Regular cardiac myocyte (primary cell): ENCODE measurements around the gene ZNF583. TPM values are rescaled to one million over a fixed set of nuclear protein-coding genes. Genes with fewer than 3 reads are reported as not detected.

Experiments used
- total RNA-seq: library from RNA; depleted of rRNA; stranded (reverse); fragments of >200 nt; gene quantifications from 2 replicates; pipeline ENCODE4 v1.2.3, GENCODE V29; 2014

The ZNF583 gene
- total RNA-seq, result 5.4 and 5.6 TPM in 2 replicates

GRCh38 chr19:56403764-56404704, at the start of gene ZNF583:
Gene ZNF583, plus strand, starts transcription at chr19:56404332. Its CDS starts 2,783 bp downstream, at chr19:56407115.

DNA sequence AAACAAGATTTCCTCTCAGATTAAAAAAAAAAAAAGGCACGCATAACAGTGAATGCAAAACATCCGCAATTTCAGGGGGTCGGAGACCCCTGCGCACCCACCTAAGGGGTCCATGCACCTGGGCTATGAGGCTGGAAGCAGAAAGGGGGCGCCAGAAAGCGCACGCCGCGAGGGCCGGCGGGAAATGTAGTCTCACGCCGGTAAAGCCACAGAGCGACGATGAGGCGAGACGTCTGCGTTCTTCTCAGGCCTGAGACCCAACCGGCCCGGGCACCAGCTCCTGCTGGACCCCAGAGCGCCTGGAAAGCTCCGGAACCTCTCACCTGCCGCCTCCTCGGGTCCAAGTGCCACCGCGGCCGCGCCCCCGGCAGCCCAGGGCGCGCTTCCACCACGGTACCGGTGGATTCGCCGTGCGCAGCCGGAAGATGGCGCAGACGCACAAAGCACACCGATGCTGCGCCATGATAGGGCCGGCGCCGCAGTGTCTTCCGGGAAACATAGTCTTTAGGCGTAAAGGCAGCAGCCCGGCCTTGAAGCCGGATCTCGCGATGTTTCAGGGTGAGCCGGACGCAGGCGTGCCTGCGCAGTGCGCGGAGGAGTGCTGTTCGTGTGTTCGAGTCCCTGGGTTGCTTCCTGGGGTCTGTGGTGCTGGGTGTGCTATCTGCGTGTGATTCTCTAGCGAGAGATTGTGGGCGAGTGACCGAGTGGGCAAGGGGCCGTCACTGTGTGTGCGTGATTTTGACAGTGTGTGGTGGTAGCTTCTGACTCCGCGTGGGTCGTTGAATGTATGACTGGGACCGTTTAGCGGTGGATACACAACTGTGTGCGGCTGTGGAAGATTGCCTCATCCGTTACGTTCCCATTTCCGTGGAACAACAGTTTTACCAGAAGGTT, 10.8 kb upstream of the ZNF583 start, which contains the start of gene ZNF582:
TSS of gene ZNF582 (minus strand) at position 416 of the 894 bp plus-strand sequence. CDS start 1,782 bp downstream, outside the sequence.

Other genes with a start within 250 kb of the ZNF583 start
- not detected in 2 replicates for gene GALP, start 228.3 kb upstream of the ZNF583 start, total RNA-seq
- under 0.01 TPM in 1 of 2 replicates, not detected in the other for gene ZSCAN5B, start 206.5 kb upstream of the ZNF583 start, total RNA-seq
- not detected in 2 replicates for gene ZSCAN5C, start 202.1 kb upstream of the ZNF583 start, total RNA-seq
- 0.19 TPM in 1 of 2 replicates, not detected in the other for gene EDDM13, start 131.6 kb upstream of the ZNF583 start, total RNA-seq
- gene ZSCAN5A, start 89.5 kb upstream of the ZNF583 start, total RNA-seq, result 3.1 and 9.6 TPM in 2 replicates
- gene ZNF582, start 10.8 kb upstream of the ZNF583 start, total RNA-seq, result 3.3 and 4.5 TPM in 2 replicates
- 3.8 and 14.7 TPM in 2 replicates for gene ZNF667, start 73.0 kb downstream of the ZNF583 start, total RNA-seq
- gene ZNF471, start 103.5 kb downstream of the ZNF583 start, total RNA-seq, result 2.1 and 4.8 TPM in 2 replicates
- gene ZFP28, start 134.6 kb downstream of the ZNF583 start, total RNA-seq, result 8.6 and 12.1 TPM in 2 replicates
- 6.3 and 20.3 TPM in 2 replicates for gene ZNF470, start 163.1 kb downstream of the ZNF583 start, total RNA-seq
- gene ZNF71, start 191.0 kb downstream of the ZNF583 start, total RNA-seq, result 4.8 and 6.5 TPM in 2 replicates
- 0.28 TPM in 1 of 2 replicates, not detected in the other for gene SMIM17, start 238.8 kb downstream of the ZNF583 start, total RNA-seq